A549 treated with CORT108297 at 1 μM for 4 hours (cell line): ENCODE results near the gene TAAR5. TPM values are rescaled to one million over a fixed set of nuclear protein-coding genes. Genes with fewer than 3 reads are reported as not detected.

ENCODE experiments used
- total RNA-seq: library from RNA; stranded (reverse); fragments of 200-300 nt; extraction: Qiagen RNA extraction; gene quantifications from 5 replicates; pipeline ENCODE4 v1.2.3, GENCODE V29; 2022

Gene TAAR5
- total RNA-seq = not detected in 5 replicates

GRCh38 chr6:132589454-132589853, at the start of gene TAAR5:
TSS of gene TAAR5 (minus strand) at chr6:132589741. CDS start at chr6:132589686, 55 bp downstream.

GRCh38 chr6:132624175-132624574, 34.6 kb upstream of the TAAR5 start, which contains the start of gene TAAR2:
TSS of gene TAAR2 (minus strand) at chr6:132624275. CDS start at chr6:132624275, 0 bp downstream.

GRCh38 chr6:132570221-132570777, 19.2 kb downstream of the TAAR5 start, which contains the start of gene TAAR6:
TSS of gene TAAR6 (plus strand) at chr6:132570322. CDS start at chr6:132570322, 0 bp downstream.

GRCh38 chr6:132552372-132552771, 37.2 kb downstream of the TAAR5 start, which contains the start of gene TAAR8:
TSS of gene TAAR8 (plus strand) at chr6:132552672. CDS start at chr6:132552693, 21 bp downstream.

Other genes with a start within 250 kb of the TAAR5 start
- 1.7 to 2.5 TPM (median 2.0 TPM) in 5 replicates for gene MOXD1, start 188.3 kb downstream of the TAAR5 start, total RNA-seq
- gene STX7, start 76.6 kb downstream of the TAAR5 start, total RNA-seq = 16.5 to 26.5 TPM (median 22.2 TPM) in 5 replicates
- not detected in 5 replicates for gene TAAR9, start 51.5 kb downstream of the TAAR5 start, total RNA-seq
- not detected in 5 replicates for gene TAAR8, start 37.1 kb downstream of the TAAR5 start, total RNA-seq
- not detected in 5 replicates for gene TAAR6, start 19.4 kb downstream of the TAAR5 start, total RNA-seq
- not detected in 5 replicates for gene TAAR2, start 34.5 kb upstream of the TAAR5 start, total RNA-seq
- not detected in 5 replicates for gene TAAR1, start 69.4 kb upstream of the TAAR5 start, total RNA-seq
- 0.06 to 0.10 TPM (median 0.06 TPM) in 5 replicates for gene VNN1, start 124.3 kb upstream of the TAAR5 start, total RNA-seq
- gene VNN2, start 168.2 kb upstream of the TAAR5 start, total RNA-seq = not detected in 5 replicates
- gene SLC18B1, start 208.9 kb upstream of the TAAR5 start, total RNA-seq = 4.9 to 5.8 TPM (median 5.1 TPM) in 5 replicates
- gene RPS12, start 224.8 kb upstream of the TAAR5 start, total RNA-seq = 1,812 to 2,146 TPM (median 1,961 TPM) in 5 replicates